GM12892 (cell line): ENCODE data around the gene SLC4A2.
A peak's percentile ranks its signal among the peaks of the same experiment; 100 is the strongest.
"Not testable (repeated sequence)": the region's sequence is repeated elsewhere in the genome, so short reads cannot be mapped to it uniquely, and the experiment has no call there.

Experiments
- DNase-seq: peaks from one replicate; pipeline ENCODE4 v3.0.0; 2011; ENCODE audit not compliant: insufficient read length
- FAIRE-seq: peaks from 2 replicates; lab custom pipeline; 2011; peaks lifted over from hg19 to GRCh38; lab: Jason Lieb, UNC
- POLR2A ChIP-seq: IDR thresholded peaks from 2 replicates; pipeline ENCODE4 v1.6.1; 2011; ENCODE audit warnings: low read depth, low read length, control low read depth
- POLR2AphosphoS5 ChIP-seq: IDR thresholded peaks from 2 replicates; pipeline ENCODE4 v1.6.1; 2011; ENCODE audit warnings: low read depth, low read length, control low read depth
- TAF1 ChIP-seq: IDR thresholded peaks from 2 replicates; pipeline ENCODE4 v1.6.1; 2011; ENCODE audit warnings: low read depth, mild to moderate bottlenecking, control low read depth, low read length, borderline replicate concordance

Gene SLC4A2

DNA sequence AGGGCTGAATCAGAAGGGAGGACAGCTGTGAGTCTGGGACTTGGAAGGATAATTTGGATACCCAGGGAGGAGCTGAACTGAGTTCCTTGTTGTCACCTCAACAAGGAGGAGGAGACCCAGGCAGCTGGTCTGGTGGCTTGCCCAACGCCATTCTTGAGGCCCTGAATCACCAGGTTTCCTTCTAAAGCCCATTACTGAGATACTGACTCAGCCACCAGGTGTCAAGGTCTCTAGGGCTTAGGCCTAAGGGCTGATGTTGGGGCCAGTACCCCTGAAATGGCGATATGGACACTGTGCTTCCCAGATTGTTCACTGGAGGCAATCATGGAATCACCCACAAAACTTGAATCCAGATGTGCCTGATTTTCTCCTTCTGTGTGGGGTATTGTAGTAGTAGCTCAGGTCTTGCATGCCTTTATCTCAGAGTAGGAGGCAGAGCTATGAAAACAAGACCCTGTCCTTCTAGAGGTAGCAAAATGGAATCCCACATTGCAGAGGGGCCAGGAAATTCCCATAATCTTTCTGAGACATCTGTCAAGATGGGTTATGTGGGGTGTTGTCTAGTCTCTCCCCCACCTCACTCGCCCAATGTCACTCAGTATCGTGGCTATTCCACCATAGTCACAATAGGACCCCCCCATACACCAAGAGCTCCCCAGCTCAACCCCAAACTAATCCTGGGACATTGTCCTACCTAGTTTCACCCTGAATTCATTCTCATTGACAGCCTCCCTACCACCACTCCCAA lies 33.3 kb upstream of the SLC4A2 start:
- DNase-seq (no peak), FAIRE-seq (no peak)
- TF ChIP-seq TAF1 (no peak), POLR2A (no peak), POLR2AphosphoS5 (no peak)

DNA sequence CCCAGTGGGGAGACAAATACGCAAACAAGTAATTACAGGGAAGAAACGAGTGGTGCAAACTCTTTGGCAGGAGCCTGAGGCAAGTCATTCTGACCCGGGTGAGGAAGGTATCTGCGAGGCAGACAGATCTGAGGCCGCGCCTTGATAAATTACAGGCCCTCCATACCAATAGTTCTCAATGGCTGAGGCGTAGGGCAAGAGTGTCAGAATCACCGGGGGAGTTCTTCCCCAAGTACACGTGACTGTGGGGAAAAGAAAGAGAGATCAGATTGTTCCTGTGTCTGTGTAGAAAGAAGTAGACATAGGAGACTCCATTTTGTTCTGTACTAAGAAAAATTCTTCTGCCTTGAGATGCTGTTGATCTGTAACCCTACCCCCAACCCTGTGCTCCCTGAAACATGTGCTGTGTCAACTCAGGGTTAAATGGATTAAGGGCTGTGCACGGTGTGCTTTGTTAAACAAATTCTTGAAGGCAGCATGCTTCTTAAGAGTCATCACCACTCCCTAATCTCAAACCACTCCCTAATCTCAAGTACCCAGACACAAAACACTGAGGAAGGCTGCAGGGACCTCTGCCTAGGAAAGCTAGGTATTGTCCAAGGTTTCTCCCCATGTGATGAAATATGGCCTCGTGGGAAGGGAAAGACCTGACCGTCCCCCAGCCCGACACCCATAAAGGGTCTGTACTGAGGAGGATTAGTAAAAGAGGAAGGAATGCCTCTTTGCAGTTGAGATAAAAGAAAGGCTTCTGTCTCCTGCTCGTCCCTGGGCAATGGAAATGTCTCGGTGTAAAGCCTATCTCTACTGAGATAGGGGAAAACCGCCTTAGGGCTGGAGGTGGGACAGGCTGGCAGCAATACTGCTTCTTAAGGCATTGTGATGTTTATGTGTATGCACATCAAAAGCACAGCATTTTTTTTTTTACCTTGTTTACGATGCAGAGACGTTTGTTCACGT lies 32.3 kb upstream of the SLC4A2 start:
- not testable (repeated sequence) for DNase-seq

DNA sequence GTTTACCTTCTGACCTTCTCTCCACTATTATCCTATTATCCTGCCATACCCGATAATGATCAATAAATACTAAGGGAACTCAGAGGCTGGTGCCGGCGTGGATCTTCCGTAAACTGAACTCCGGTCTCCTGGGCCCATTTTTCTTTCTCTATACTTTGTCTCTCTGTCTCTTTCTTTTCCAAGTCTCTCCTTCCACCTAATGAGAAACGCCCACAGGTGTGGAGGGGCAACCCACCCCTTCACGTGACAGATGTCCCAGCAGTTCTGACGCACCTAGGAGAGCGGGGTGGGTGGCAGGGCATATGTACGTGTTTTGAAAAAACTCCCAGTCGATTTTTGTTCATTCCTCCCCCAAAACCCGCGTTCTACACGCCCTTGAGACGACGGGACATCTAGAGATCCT lies 31.7 kb upstream of the SLC4A2 start:
- not testable (repeated sequence) for DNase-seq, FAIRE-seq

More for the DNA sequence above, 32.3 kb upstream of the SLC4A2 start:
- FAIRE-seq = not testable (repeated sequence)

DNA sequence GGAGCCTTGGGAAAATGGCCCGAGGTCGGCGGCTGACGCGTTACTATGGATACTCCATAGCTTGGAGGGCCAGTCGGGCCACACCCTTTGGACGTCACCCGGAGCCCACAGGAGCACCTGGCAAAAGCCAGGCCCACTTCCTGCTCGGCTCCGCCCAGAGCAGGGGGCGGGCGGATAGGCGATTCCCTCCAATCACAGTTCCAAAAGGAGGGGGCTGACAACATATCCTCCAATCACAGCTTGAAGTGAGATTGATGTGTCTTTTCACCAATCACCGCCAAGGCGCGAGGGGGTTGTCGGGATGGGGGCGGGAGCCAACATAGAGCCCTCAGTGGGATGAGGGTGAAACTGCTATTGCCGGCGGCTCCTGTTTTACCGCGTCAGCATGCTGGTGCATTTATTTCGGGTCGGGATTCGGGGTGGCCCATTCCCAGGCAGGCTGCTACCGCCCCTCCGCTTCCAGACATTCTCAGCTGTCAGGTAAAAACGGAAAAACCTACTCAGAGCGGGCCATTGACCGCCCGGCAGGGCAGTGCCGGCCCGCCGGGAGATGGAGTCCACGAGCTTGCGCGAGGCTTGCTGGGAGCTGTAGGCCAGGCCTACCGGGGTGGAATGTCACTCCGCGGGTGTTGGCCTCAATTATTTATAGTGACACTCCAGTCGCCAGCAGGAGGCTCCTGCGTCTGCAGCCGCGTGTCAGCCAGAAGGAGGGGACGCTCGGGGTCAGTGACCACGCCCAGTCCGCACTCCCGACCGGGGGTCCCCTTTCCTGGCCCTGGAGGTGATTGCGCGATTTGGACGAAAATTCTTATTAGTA lies 31.1 kb upstream of the SLC4A2 start, which contains the start of gene ABCB8:
ABCB8 (plus strand) TSS at position 320 of the 817 bp plus-strand sequence; CDS start at position 386, 66 bp downstream.
- TF ChIP-seq POLR2A = peak; percentile 54; the same call in 1 of the 2 replicates
- no peak; the same call in 1 of the 2 replicates for TF ChIP-seq TAF1
- TF ChIP-seq POLR2AphosphoS5 = no peak
- DNase-seq (peak; percentile 100), FAIRE-seq (peak; percentile 95)

DNA sequence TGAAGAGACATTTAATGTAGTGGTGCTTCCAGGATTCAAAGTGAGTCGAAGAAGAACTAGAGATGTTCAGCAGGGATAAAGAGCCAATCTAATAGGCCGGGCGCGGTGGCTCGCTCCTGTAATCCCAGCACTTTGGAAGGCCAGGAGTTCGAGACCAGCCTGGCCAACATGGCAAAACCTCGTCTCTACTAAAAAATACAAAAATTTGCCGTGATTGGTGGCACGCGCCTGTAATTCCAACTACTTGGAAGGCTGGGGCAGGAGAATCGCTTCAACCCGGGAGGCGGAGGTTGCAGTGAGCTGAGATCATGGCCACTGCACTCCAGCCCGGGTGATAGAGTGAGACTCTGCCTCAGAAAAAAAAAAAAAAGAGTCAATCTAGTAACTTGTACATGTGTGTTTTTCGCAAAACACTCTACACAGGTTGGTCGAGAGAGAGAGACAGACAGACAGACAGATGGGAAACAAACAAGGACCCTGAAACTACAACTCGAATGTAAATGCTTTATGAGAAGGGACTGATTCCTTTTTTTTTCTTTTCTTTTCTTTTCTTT lies 30.4 kb upstream of the SLC4A2 start:
- FAIRE-seq (no peak), DNase-seq (no peak)
- TF ChIP-seq POLR2AphosphoS5 (no peak), TAF1 (no peak), POLR2A (no peak)

DNA sequence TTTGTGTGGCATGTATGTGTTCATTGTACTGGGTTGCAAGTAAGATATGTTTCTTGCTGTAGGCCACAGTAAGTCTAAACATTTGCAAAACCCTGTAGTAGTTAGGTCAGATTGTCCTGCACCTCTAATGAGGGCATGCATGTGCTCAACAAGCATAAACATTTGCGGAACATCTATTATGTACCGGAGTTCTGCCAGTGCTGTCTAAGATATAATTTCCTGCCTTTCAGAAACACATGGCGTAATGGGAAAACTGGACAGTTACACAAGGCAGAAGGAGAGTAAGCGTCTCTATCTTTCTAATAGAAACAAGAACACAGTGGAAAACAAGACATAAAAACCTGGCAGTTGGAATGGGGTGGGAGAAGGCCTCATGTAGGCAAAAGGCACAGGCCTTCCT lies 28.4 kb upstream of the SLC4A2 start:
- no peak for FAIRE-seq
- TF ChIP-seq TAF1 (no peak), POLR2A (no peak), POLR2AphosphoS5 (no peak)
- DNase-seq = no peak

DNA sequence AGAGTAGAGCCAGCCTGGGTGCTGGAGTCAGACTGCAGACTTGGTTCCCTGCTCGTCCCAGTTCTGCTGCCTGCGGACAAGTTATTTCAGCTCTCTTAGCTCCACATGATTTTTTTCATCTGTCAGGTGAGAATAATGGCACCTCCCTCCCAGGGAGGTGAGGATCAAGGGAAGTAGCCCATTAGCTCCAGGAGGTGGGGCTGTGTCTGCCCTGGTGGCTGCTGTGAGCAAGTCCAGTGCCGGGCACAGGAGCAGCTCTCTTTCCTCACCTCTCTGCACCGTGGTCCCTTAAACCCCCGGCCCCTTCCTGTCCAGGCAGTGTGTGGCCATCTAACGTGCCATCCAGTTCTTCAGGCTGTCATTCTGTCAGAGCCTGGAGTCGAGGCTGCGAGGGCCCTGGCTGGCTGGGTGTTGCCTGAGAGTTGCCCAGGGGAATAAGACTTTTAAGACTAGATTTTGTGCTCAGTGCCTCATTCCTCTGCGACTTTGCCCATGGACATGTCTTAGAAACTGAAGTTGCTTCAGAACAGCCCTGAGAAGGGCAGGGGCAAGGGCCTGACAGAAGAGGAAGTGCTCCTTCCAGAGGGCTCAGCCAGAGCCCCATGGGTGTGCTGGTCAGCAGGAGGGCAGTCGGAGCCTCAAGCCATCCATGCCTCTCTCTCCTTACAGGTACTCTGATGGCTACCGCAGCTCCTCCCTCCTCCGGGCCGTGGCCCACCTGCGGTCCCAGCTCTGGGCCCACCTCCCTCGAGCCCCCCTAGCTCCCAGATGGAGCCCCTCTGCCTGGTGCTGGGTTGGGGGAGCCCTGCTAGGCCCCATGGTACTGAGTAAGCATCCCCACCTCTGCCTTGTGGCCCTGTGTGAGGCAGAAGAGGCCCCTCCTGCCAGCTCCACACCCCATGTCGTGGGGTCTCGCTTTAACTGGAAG lies 26.2 kb upstream of the SLC4A2 start:
- no peak for DNase-seq
- FAIRE-seq = no peak
- TF ChIP-seq TAF1 = no peak
- TF ChIP-seq POLR2AphosphoS5 = no peak
- no peak for TF ChIP-seq POLR2A

DNA sequence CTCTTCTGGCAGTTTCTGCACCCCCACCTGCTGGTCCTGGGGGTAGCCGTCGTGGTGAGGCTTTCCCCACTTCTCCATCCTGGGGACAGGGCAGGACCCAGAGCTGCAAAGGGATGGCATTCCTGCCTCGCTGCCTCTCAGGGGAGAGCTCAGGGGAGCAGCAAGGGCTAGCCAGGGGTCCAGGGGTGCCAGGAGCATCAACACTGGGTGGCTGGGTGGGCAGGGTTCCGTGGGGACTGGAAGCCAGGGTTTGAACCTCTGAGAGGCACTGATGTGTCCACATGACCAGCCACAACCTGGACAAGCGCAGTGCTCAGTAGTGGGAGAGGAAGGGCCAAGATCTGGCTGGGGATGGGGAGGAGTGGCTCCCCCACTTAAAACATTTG lies 25.5 kb upstream of the SLC4A2 start:
- no peak for DNase-seq
- TF ChIP-seq POLR2AphosphoS5 = no peak
- no peak for TF ChIP-seq POLR2A
- TF ChIP-seq TAF1 = no peak
- FAIRE-seq = no peak

DNA sequence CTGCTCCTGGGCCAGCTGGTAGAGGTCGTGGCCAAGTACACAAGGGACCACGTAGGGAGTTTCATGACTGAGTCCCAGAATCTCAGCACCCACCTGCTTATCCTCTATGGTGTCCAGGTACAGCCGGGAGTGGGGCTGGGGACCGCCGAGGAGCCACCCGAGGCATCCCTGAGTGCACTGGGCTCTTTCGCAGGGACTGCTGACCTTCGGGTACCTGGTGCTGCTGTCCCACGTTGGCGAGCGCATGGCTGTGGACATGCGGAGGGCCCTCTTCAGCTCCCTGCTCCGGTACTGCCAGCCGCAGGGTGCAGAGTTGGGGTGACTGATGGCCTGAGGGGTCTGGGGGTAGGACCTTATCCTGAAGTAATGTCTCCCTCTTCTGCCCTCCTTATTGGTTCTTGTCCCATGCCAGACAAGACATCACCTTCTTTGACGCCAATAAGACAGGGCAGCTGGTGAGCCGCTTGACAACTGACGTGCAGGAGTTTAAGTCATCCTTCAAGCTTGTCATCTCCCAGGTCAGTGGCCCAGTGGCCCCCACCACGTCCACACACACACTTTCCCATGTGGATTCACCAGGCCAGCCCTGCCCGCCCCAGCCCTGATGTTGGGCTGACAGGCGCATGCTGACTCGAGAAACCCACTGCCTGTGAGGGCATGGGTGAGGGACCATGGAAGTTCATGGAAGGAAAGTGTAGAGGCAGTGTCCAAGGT lies 24.9 kb upstream of the SLC4A2 start:
- no peak for FAIRE-seq
- TF ChIP-seq POLR2A = no peak
- TF ChIP-seq TAF1 = no peak
- TF ChIP-seq POLR2AphosphoS5 = no peak
- DNase-seq = no peak

DNA sequence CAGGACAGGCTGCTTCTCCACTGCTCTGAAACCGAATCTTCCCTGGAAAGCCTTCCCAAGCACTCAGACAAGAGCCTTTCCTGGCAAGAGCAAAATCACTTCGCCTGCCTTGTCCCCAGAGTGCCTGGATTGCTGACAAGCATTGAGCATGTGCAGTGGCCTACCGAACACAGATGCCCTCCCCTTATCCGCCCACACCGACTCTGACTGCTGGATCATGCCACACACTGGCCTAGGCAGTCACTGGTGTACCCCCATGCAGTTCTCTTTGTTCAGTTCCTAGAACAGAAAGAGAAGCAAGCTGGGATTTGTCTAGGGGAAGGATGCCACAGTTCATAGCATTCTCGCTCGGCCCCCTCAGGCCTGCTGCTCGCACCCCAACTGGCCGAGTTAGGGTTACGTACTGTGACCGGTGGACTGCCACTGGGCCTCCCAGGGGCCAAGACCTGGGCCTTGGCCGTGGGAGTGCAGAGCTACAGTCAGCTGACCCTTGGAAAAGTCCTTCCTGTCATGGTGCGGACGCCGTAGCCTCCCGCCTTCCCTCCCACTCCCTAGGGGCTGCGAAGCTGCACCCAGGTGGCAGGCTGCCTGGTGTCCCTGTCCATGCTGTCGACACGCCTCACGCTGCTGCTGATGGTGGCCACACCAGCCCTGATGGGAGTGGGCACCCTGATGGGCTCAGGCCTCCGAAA lies 24.2 kb upstream of the SLC4A2 start:
- DNase-seq (no peak), FAIRE-seq (no peak)
- TF ChIP-seq POLR2AphosphoS5 = no peak
- TF ChIP-seq POLR2A = no peak
- TF ChIP-seq TAF1 = no peak
